Kidney epithelial cell (primary cell): ENCODE results near the gene SLC29A4. TPM values are rescaled to one million over a fixed set of nuclear protein-coding genes. Genes with fewer than 3 reads are reported as not detected.
"Not testable (repeated sequence)": the region's sequence is repeated elsewhere in the genome, so short reads cannot be mapped to it uniquely, and the experiment has no call there.

ENCODE experiments used
- DNase-seq: peaks from one replicate; pipeline ENCODE4 v3.0.0-alpha.2; 2010; ENCODE audit warnings: low read depth
- H3K27me3 ChIP-seq: 2 replicates; pipeline ENCODE4 v1.6.0; 2011; ENCODE audit warnings: low read length; ENCODE audit not compliant: control insufficient read depth, insufficient read depth
- H3K36me3 ChIP-seq: 2 replicates; pipeline ENCODE4 v1.5.1; 2011; ENCODE audit warnings: low read length; ENCODE audit not compliant: control insufficient read depth, insufficient read depth
- H3K4me3 ChIP-seq: 2 replicates; pipeline ENCODE4 v1.5.1; 2011; ENCODE audit warnings: low read depth, mild to moderate bottlenecking, control low read depth, low read length
- total RNA-seq: library from RNA; depleted of rRNA; stranded (reverse); fragments of >200 nt; gene quantifications from 2 replicates; pipeline ENCODE4 v1.2.3, GENCODE V29; 2015
- TF ChIP-seq, protein P1 (sequence below): IDR thresholded peaks from 2 replicates; pipeline ENCODE4 v1.5.1; 2011; ENCODE audit warnings: mild to moderate bottlenecking, moderate library complexity, low read length, control low read depth, inconsistent platforms; ENCODE audit not compliant: insufficient read depth, poor library complexity, severe bottlenecking

Gene SLC29A4
- total RNA-seq, 1 donor from 2014 or later = 6.1 TPM

DNA sequence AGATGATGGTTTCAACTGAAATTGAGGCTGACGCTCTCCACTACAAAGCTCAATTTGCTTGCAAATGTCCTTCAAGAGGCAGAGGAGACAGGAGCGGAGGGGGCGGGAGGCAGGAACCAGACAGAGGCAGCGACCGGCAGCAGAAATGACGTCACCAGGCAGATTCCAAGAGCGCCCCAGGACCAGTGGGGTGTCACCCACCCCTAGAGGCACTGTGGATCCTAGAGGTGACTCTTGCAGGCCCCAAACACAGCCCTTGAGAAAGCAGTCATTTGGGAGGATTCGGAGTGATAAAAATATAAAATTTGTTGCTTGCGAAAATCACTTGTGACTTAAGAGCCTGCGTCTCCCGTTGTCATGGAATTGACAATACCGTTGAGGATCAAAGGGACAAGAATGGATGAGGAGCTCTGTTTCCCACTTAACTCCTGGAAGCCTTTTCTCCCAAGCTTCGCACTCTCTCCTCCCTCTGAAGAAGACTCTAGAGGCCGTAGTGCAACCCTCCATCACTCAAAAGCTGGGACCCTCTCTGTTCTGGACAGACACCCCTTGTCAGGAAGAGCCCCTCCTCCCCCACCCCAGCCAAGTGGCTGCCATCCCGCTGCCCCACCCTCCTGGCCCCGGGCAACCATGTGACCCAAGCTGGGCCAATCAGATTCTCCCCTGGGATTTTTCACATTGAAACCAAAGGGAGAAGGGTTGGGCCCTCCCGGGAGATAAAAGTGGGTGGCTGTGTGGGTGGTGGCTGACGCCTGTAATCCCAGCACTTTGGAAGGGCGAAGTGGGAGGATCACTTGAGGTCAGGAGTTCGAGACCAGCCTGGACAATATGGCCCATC, 16.3 kb upstream of the SLC29A4 start:
- H3K27me3 ChIP-seq = peaks cover 6% of the 10 kb centered on the region
- TF ChIP-seq, protein P1, sequence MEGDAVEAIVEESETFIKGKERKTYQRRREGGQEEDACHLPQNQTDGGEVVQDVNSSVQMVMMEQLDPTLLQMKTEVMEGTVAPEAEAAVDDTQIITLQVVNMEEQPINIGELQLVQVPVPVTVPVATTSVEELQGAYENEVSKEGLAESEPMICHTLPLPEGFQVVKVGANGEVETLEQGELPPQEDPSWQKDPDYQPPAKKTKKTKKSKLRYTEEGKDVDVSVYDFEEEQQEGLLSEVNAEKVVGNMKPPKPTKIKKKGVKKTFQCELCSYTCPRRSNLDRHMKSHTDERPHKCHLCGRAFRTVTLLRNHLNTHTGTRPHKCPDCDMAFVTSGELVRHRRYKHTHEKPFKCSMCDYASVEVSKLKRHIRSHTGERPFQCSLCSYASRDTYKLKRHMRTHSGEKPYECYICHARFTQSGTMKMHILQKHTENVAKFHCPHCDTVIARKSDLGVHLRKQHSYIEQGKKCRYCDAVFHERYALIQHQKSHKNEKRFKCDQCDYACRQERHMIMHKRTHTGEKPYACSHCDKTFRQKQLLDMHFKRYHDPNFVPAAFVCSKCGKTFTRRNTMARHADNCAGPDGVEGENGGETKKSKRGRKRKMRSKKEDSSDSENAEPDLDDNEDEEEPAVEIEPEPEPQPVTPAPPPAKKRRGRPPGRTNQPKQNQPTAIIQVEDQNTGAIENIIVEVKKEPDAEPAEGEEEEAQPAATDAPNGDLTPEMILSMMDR = no peak

DNA sequence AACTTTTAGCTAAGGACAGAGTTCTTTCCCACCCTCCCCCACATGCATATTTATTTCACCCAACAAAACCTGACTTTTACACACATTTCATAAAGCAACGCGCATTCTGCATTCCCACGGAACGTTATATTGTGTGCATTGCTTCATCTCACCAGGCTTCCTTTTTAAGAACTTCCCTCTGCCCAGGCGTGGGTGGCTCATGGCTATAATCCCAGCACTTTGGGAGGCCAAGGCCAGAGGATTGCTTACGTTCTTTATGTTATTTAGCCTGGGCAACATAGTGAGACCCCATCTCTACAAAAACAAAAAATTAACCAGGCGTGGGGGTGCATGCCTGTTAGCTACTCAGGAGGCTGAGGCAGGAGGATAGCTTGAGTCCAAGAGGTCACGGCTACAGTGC, 14.9 kb upstream of the SLC29A4 start:
- not testable (repeated sequence) for H3K36me3 ChIP-seq, DNase-seq, H3K4me3 ChIP-seq, H3K27me3 ChIP-seq

More for the DNA sequence above, 16.3 kb upstream of the SLC29A4 start:
- Histone ChIP-seq H3K36me3 (no peaks in the 10 kb centered on the region), H3K4me3 (no peak overlapping the region)
- no peak for DNase-seq

DNA sequence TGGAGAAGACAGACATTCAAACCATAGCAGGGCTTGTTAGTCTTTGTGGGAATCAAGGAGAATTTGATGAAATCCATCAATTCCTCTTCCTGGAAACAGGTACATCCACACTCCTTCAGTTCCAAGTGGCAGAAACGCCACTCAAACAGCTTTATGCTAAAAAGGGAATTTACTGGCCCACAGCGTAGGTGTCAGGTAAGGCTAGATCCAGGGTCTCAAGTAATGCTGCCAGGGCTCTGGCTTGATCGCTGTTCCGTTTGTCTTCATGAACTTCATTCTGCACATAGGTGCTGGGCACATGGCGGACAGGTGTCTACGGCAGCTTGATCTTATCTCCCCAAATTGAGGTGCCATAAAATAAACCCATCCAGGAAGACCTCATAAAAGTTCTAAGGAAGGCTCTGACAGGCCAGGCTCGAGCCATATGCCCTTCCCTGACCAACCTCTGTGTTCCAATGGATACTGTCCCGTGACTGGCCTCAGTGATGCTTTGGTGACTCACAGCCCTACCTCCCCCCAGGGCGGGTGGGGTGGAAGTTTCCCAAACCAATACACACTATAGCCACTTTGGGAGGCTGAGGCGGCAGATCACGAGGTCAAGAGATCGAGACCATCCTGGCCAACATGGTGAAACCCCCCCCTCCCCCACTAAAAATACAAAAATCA, 12.6 kb upstream of the SLC29A4 start:
- not testable (repeated sequence) for H3K27me3 ChIP-seq, H3K36me3 ChIP-seq, H3K4me3 ChIP-seq, DNase-seq

DNA sequence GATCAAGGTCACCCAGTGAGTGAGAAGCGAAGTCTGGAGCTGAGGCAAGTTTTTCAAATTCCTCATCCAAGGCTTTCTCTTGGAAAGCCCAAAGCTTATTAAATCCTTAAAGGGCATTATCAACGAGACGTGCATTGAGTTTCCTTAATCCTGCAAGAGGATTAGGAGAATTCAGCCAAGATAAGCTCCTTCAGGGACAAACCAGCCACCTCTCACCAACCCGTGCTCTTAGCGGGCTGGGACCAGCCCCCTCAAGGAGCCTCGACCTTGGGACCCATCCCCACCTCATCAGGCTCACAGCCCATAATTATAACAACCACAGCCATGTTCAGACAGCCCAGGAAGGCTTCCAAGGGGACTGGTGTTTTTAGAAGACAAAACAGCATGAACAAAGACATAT, 12.0 kb upstream of the SLC29A4 start:
- no peak for DNase-seq
- Histone ChIP-seq H3K4me3 (no peak overlapping the region), H3K36me3 (no peaks in the 10 kb centered on the region), H3K27me3 (peaks cover 3% of the 10 kb centered on the region)
- TF ChIP-seq, protein P1 = no peak

DNA sequence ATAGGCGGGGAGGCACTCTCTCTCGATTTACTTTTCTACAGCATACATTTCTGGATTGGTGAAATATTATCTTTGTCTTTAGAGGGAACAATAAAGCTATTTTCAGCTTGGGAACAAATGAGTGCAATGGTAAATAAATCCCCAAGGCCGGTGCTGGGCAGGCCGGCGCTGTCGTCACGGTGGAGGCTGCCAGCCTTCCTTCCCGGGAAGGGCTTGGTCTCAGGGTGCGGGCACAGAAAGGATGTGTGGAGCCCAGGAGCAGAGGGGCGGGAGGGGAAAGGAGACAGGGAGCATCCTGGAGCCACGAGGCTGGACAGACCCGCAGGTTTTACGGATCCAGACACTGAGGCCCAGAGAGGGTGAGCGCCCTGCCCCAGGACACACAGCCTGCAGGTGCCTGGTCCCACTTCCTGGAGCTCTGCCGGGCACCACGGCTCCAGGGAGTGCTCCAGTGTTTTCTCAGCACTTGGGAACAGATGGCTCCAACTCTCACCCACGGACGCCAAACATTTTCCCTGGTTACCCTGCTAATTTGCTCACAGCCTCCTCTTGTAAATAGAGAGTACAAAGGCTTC, 8.8 kb upstream of the SLC29A4 start:
- DNase-seq, H3K4me3 ChIP-seq, H3K36me3 ChIP-seq, H3K27me3 ChIP-seq: not testable (repeated sequence)

DNA sequence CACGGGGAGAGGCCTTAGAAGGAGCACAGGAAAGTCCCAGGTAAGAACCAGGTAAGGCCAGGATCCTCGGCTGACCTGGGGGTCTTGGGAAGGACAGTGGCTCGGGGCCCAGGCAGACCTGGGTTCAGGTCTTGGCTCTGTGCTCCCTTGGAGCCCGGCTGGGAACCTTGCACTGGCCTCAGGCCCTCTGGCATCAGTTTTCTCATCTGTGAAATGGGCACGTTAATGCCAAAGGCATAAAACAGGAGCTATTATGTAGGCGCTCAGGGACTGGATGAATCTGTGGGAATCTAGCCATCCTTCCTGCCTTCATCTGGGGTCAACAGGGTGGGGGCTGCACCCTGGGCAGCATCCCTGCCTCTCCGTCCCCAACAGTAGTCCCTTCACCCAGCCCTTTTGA, 8.3 kb upstream of the SLC29A4 start:
- DNase-seq = no peak

DNA sequence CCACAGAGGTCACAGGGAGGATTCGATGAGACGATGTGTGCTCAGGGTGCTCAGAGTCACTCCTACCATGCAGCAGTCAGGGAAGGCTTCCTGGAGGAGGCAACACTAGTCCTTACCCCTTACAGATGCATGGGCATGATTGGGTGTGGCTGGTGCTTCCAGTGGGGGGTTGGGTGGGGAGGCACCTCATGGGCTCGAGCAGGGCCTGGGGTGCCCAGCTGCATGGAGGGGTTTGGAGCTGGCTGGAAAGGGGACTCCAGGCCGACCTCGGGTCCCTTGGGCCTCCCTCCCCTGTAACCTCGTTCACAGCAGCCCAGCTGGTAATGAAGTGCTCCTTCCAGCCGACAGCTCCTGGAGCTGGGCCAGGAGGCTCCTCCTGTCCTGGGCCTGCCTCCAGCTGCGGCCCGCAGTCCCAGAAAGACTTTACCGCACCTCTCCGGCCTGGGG, 7.7 kb upstream of the SLC29A4 start:
- not testable (repeated sequence) for H3K27me3 ChIP-seq, DNase-seq, H3K36me3 ChIP-seq, H3K4me3 ChIP-seq

More for the DNA sequence above, 8.3 kb upstream of the SLC29A4 start:
- TF ChIP-seq, protein P1 = no peak
- Histone ChIP-seq H3K27me3 (peaks cover 3% of the 10 kb centered on the region), H3K4me3 (no peak overlapping the region), H3K36me3 (no peaks in the 10 kb centered on the region)

DNA sequence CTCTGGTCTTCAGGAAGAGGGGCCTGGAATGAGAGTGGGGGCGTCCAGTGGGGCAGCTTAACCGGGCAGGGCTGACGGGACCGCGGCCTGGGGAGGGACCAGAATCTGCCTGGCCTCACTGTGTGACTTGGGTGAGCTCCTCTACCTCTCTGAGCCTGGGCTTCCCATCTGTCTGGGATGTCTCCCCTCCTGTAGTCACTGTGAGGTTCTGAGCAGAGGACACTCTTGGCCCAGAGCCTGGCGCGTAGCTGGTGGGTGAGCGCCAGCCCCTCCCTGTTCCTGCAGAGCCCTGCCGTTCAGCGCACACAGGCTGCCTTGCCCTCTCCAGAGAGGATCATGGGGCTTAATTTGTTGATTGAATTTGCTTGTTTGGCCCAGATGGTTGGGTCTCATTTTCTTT, 7.2 kb upstream of the SLC29A4 start:
- not testable (repeated sequence) for H3K27me3 ChIP-seq, DNase-seq, H3K36me3 ChIP-seq, H3K4me3 ChIP-seq

DNA sequence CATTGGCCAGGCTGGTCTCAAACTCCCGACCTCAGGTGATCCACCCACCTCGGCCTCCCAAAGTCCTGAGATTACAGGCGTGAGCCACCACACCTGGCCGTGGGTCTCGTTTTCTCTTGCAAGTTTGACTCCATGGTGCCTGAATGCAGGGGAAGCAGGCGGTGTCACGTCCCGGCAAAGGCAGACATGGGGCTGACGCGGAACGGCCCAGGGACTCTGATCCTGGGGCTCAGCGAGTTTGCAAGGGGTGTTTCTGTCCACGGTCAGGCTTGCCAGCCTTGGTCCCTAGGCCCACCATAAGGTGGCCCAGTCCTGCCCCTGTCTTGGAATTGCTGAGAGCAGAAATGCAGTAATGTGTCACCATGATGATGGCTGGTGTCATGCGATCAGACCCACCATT, 6.6 kb upstream of the SLC29A4 start:
- H3K36me3 ChIP-seq, H3K4me3 ChIP-seq, H3K27me3 ChIP-seq, DNase-seq: not testable (repeated sequence)
